ENCODE data around the gene MBNL2.

DNA sequence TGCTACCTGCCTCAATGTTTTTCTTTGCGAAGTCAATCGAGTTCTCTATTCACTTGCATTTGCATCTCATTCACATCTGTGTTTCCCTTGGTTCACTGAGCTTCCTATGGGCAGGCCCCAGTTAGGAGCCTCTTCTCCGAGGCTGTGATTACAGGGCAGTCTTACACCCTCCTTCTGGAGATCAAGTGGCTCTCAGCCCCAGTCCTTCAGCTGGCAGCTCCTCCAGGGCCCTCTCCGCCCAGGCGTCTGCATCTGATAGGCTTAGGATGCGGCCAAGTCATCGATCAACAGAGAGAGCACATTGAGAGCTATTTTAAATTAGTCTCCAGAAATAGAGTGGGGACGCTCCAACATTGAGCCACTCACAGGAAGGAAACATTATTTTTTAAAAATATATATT is 44.2 kb downstream of the MBNL2 start:
- TF ChIP-seq, protein P1, sequence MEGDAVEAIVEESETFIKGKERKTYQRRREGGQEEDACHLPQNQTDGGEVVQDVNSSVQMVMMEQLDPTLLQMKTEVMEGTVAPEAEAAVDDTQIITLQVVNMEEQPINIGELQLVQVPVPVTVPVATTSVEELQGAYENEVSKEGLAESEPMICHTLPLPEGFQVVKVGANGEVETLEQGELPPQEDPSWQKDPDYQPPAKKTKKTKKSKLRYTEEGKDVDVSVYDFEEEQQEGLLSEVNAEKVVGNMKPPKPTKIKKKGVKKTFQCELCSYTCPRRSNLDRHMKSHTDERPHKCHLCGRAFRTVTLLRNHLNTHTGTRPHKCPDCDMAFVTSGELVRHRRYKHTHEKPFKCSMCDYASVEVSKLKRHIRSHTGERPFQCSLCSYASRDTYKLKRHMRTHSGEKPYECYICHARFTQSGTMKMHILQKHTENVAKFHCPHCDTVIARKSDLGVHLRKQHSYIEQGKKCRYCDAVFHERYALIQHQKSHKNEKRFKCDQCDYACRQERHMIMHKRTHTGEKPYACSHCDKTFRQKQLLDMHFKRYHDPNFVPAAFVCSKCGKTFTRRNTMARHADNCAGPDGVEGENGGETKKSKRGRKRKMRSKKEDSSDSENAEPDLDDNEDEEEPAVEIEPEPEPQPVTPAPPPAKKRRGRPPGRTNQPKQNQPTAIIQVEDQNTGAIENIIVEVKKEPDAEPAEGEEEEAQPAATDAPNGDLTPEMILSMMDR (IDR thresholded peaks at IDR 0.05) = no peak
- TF ChIP-seq POLR2A (IDR thresholded peaks at IDR 0.05) = no peak
